Tibial nerve (tissue), 4 donors: ENCODE results near the gene ACTL6A. TPM values are rescaled to one million over a fixed set of nuclear protein-coding genes. Genes with fewer than 3 reads are reported as not detected.
A peak's percentile ranks its signal among the peaks of the same experiment; 100 is the strongest.

Experiments used
- DNase-seq, 2 donors: peaks; one replicate each; pipeline ENCODE4 v3.0.0-alpha.2; 2019; ENCODE audit warnings: low spot score in 2 of 2
- H3K27ac ChIP-seq, 4 donors: fragments of 200-600 bp; sonication (generic) in 3 of 4; one replicate each; pipeline ENCODE4 v1.5.1; 2017 to 2019; ENCODE audit warnings: mild to moderate bottlenecking in 1 of 4
- H3K27me3 ChIP-seq, 2 donors: fragments of 200-600 bp; sonication (generic) in 1 of 2; one replicate each; pipeline versions ENCODE4 v1.5.1 to v1.6.0; 2017 to 2019
- H3K36me3 ChIP-seq, 3 donors: fragments of 200-600 bp; sonication (generic); one replicate each; pipeline ENCODE4 v1.5.1; 2018 to 2019
- H3K4me1 ChIP-seq, 4 donors: fragments of 200-600 bp; sonication (generic) in 3 of 4; one replicate each; pipeline ENCODE4 v1.5.1; 2017 to 2019
- H3K4me3 ChIP-seq, 4 donors: fragments of 200-600 bp; sonication (generic) in 3 of 4; one replicate each; pipeline ENCODE4 v1.5.1; 2017 to 2019; ENCODE audit warnings: mild to moderate bottlenecking in 1 of 4, moderate library complexity in 1 of 4
- H3K9me3 ChIP-seq, 4 donors: fragments of 200-600 bp; sonication (generic) in 3 of 4; one replicate each; pipeline ENCODE4 v1.5.1; 2017 to 2019
- CTCF ChIP-seq, 5 experiments: fragments of 200-600 bp in 3 of 5; fragments of 450-650 bp in 2 of 5; sonication (generic) in 3 of 5; IDR thresholded peaks; one replicate each; pipeline ENCODE4 v1.5.1; 2016 to 2019; ENCODE audit warnings: antibody characterized with exemption in 5 of 5, mild to moderate bottlenecking in 3 of 5, moderate library complexity in 2 of 5
- EP300 ChIP-seq, 2 donors: sonication (generic); formaldehyde crosslinking; IDR thresholded peaks; one replicate each; pipeline ENCODE4 v1.6.1; 2017; ENCODE audit warnings: antibody characterized with exemption in 2 of 2, mild to moderate bottlenecking in 1 of 2
- POLR2A ChIP-seq, 2 donors: fragments of 450-650 bp; IDR thresholded peaks; one replicate each; pipeline ENCODE4 v1.6.1; 2017; ENCODE audit warnings: antibody characterized with exemption in 2 of 2, mild to moderate bottlenecking in 2 of 2, moderate library complexity in 2 of 2
- WGBS, 2 donors: methylation state at CpG; one replicate each; pipeline ENCODE4 v1.1.5; 2018; 5-methylcytosine and 5-hydroxymethylcytosine counted together
- total RNA-seq, 4 donors: library from RNA; depleted of rRNA; stranded (reverse); fragments of >200 nt; gene quantifications; one replicate each; pipeline ENCODE4 v1.1.0, GENCODE V29; 2016

Gene ACTL6A
- total RNA-seq, 4 donors from 2014 or later = 25.7 to 52.5 (median 36.3) TPM

- H3K27me3 ChIP-seq = no peaks in the 10 kb centered on the region
- no peak for TF ChIP-seq POLR2A (IDR thresholded peaks at IDR 0.05)
- TF ChIP-seq EP300 (IDR thresholded peaks at IDR 0.05) = no peak
- TF ChIP-seq CTCF (IDR thresholded peaks at IDR 0.05) = no peak
- H3K4me1 ChIP-seq = no peaks in the 10 kb centered on the region
- H3K9me3 ChIP-seq = no peaks in the 10 kb centered on the region
- H3K27ac ChIP-seq = no peak overlapping the region
- H3K4me3 ChIP-seq = no peak overlapping the region
- H3K36me3 ChIP-seq = peaks cover 0 to 100% (median 32%) of the 10 kb centered on the region in 3 donors
- DNase-seq = no peak
- WGBS, 2 donors = 64 to 67% methylated on average over 1 of the region's 1 CpG
Measured at GRCh38 chr3:179591313-179591712, 28.6 kb downstream of the ACTL6A start.

GRCh38 chr3:179599531-179599930, 36.8 kb downstream of the ACTL6A start:
- Histone ChIP-seq H3K27ac (no peak overlapping the region), H3K36me3 (peaks cover 6 to 75% (median 11%) of the 10 kb centered on the region in 3 donors), H3K4me3 (no peak overlapping the region), H3K9me3 (no peaks in the 10 kb centered on the region), H3K27me3 (no peaks in the 10 kb centered on the region), H3K4me1 (peaks cover 0 to 18% (median 3%) of the 10 kb centered on the region in 4 donors)
- WGBS, 2 donors = 93 to 98% methylated on average over 4 of the region's 4 CpGs
- TF ChIP-seq CTCF (IDR thresholded peaks at IDR 0.05) (no peak), POLR2A (IDR thresholded peaks at IDR 0.05) (no peak), EP300 (IDR thresholded peaks at IDR 0.05) (no peak)
- DNase-seq = no peak

- no peak for TF ChIP-seq POLR2A (IDR thresholded peaks at IDR 0.05)
- no peak for TF ChIP-seq EP300 (IDR thresholded peaks at IDR 0.05)
- TF ChIP-seq CTCF (IDR thresholded peaks at IDR 0.05) = no peak
- peak overlapping the region in 3 of 4 donors; percentile 77 to 84 (median 78) for H3K4me3 ChIP-seq
- H3K27ac ChIP-seq = no peak overlapping the region
- peaks cover 0 to 40% (median 7%) of the 10 kb centered on the region in 4 donors for H3K4me1 ChIP-seq
- peaks cover 3 to 37% (median 6%) of the 10 kb centered on the region in 3 donors for H3K36me3 ChIP-seq
- H3K27me3 ChIP-seq = no peaks in the 10 kb centered on the region
- H3K9me3 ChIP-seq = no peaks in the 10 kb centered on the region
- 73 to 81% methylated on average over 4 of the region's 4 CpGs for WGBS, 2 donors
- DNase-seq = no peak
Measured at GRCh38 chr3:179603321-179603720, 40.6 kb downstream of the ACTL6A start.

- Histone ChIP-seq H3K4me3 (peak overlapping the region; percentile 77 to 84 (median 78)), H3K27ac (peak overlapping the region; percentile 75 to 93 (median 90)), H3K9me3 (no peaks in the 10 kb centered on the region), H3K36me3 (peaks cover under 1 to 32% (median 3%) of the 10 kb centered on the region in 3 donors), H3K4me1 (peaks cover 0 to 40% (median 7%) of the 10 kb centered on the region in 4 donors), H3K27me3 (no peaks in the 10 kb centered on the region)
- WGBS, 2 donors = 1 to 2% methylated on average over 3 of the region's 3 CpGs
- no peak for DNase-seq
- TF ChIP-seq EP300 (IDR thresholded peaks at IDR 0.05) (no peak), CTCF (IDR thresholded peaks at IDR 0.05) (no peak), POLR2A (IDR thresholded peaks at IDR 0.05) (no peak)
Measured at GRCh38 chr3:179603831-179604230, 41.1 kb downstream of the ACTL6A start.

- DNase-seq = peak; percentile 86 to 96
- Histone ChIP-seq H3K27ac (peak within 1 kb of the TSS; percentile 75 to 93 (median 90)), H3K4me3 (peak within 1 kb of the TSS; percentile 77 to 84 (median 78)), H3K4me1 (peaks cover 0 to 40% (median 7%) of the 10 kb centered on the region in 4 donors), H3K27me3 (no peaks in the 10 kb centered on the region), H3K36me3 (peaks cover 0 to 26% (median 3%) of the 10 kb centered on the region in 3 donors), H3K9me3 (no peaks in the 10 kb centered on the region)
- TF ChIP-seq EP300 (IDR thresholded peaks at IDR 0.05) (peak; percentile 59 to 96), POLR2A (IDR thresholded peaks at IDR 0.05) (peak; percentile 40 to 73), CTCF (IDR thresholded peaks at IDR 0.05) (peak in 1 of 5 experiments; percentile 36)
- 1% methylated on average over 45 of the region's 45 CpGs for WGBS, 2 donors
Measured at GRCh38 chr3:179604321-179605078, 41.8 kb downstream of the ACTL6A start, which contains the start of the genes MRPL47 and NDUFB5. Gene MRPL47, minus strand, starts transcription at chr3:179604638. Its CDS starts 14 bp downstream, at chr3:179604624. Gene NDUFB5, plus strand, starts transcription at chr3:179604794. Its CDS starts 22 bp downstream, at chr3:179604816.
